HL-60 (cell line): ENCODE measurements around the gene FHAD1.

Experiments used
- DNase-seq, 2 experiments: peaks; one replicate each; pipeline ENCODE4 v3.0.0-alpha.2; 2010 to 2020; ENCODE audit warnings: low read depth in 1 of 2, low spot score in 1 of 2
- H3K27ac ChIP-seq: fragments of 250-450 bp; sonication (Bioruptor Pico); replicated peaks from 2 replicates; pipeline ENCODE4 v1.5.1; 2020; ENCODE audit warnings: mild to moderate bottlenecking, moderate library complexity
- H3K27me3 ChIP-seq: fragments of 250-450 bp; sonication (Bioruptor Pico); 2 replicates; pipeline ENCODE4 v1.5.1; 2021; ENCODE audit warnings: mild to moderate bottlenecking, moderate library complexity; ENCODE audit not compliant: insufficient read depth, poor library complexity, severe bottlenecking
- H3K4me3 ChIP-seq: replicated peaks from 2 replicates; pipeline ENCODE4 v1.5.1; 2011; ENCODE audit warnings: mild to moderate bottlenecking, control low read depth, low read length; ENCODE audit not compliant: insufficient read depth
- GABPA ChIP-seq: IDR thresholded peaks from 2 replicates; pipeline ENCODE4 v1.6.1; 2012; ENCODE audit warnings: low read depth
- POLR2AphosphoS5 ChIP-seq: IDR thresholded peaks from 2 replicates; pipeline ENCODE4 v1.6.1; 2012; ENCODE audit warnings: low read depth
- SPI1 ChIP-seq: IDR thresholded peaks from 2 replicates; pipeline ENCODE4 v1.6.1; 2012; ENCODE audit warnings: low read depth, mild to moderate bottlenecking, borderline replicate concordance
- TF ChIP-seq, protein P1 (sequence below): IDR thresholded peaks from 2 replicates; pipeline ENCODE4 v1.6.1; 2012; ENCODE audit warnings: low read depth; ENCODE audit not compliant: insufficient replicate concordance
- TF ChIP-seq, protein P2 (sequence below): IDR thresholded peaks from one replicate; pipeline ENCODE4 v1.5.1; 2011; ENCODE audit warnings: low read length, control low read depth, inconsistent platforms; ENCODE audit not compliant: insufficient read depth

The FHAD1 gene

DNA sequence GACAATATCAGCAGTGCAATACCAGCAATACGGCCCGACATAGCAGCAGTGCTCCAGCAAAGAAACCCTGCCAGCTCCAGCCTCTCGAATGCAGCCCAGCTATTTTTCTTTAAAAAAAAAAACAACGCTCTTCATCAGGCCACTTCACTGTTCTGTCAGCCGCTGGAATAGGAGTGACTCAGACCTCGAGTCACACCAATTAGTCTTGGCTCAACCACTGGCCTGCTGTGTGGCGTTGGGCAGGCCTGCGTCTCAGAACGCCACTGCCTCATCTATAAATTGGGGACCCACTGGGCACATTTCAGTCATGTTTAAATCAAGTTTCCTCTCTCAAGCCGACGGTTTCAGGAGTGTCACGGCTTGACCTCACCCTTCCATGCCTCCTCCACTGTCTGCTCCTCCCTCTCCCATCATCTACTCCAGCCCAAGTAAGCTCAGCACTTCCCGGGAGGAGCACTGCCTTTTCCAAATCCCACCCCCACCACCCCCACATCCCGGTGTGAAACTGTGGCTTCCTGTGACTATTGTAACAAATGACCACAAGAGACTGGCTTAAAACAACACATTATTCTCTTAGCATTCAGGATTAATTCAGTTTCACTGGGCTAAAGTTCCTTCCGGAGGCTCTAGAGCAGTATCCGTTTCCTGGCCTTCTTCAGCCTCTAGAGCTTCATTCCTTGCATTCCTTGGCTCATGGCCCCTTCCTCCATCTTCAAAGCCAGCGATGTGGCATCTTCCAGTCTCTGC lies 90.8 kb downstream of the FHAD1 start:
- TF ChIP-seq, protein P1, sequence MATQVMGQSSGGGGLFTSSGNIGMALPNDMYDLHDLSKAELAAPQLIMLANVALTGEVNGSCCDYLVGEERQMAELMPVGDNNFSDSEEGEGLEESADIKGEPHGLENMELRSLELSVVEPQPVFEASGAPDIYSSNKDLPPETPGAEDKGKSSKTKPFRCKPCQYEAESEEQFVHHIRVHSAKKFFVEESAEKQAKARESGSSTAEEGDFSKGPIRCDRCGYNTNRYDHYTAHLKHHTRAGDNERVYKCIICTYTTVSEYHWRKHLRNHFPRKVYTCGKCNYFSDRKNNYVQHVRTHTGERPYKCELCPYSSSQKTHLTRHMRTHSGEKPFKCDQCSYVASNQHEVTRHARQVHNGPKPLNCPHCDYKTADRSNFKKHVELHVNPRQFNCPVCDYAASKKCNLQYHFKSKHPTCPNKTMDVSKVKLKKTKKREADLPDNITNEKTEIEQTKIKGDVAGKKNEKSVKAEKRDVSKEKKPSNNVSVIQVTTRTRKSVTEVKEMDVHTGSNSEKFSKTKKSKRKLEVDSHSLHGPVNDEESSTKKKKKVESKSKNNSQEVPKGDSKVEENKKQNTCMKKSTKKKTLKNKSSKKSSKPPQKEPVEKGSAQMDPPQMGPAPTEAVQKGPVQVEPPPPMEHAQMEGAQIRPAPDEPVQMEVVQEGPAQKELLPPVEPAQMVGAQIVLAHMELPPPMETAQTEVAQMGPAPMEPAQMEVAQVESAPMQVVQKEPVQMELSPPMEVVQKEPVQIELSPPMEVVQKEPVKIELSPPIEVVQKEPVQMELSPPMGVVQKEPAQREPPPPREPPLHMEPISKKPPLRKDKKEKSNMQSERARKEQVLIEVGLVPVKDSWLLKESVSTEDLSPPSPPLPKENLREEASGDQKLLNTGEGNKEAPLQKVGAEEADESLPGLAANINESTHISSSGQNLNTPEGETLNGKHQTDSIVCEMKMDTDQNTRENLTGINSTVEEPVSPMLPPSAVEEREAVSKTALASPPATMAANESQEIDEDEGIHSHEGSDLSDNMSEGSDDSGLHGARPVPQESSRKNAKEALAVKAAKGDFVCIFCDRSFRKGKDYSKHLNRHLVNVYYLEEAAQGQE: no peak
- TF ChIP-seq POLR2AphosphoS5 (no peak), GABPA (no peak), SPI1 (no peak)
- TF ChIP-seq, protein P2, sequence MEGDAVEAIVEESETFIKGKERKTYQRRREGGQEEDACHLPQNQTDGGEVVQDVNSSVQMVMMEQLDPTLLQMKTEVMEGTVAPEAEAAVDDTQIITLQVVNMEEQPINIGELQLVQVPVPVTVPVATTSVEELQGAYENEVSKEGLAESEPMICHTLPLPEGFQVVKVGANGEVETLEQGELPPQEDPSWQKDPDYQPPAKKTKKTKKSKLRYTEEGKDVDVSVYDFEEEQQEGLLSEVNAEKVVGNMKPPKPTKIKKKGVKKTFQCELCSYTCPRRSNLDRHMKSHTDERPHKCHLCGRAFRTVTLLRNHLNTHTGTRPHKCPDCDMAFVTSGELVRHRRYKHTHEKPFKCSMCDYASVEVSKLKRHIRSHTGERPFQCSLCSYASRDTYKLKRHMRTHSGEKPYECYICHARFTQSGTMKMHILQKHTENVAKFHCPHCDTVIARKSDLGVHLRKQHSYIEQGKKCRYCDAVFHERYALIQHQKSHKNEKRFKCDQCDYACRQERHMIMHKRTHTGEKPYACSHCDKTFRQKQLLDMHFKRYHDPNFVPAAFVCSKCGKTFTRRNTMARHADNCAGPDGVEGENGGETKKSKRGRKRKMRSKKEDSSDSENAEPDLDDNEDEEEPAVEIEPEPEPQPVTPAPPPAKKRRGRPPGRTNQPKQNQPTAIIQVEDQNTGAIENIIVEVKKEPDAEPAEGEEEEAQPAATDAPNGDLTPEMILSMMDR: no peak
- H3K27me3 ChIP-seq: no peaks in the 10 kb centered on the region
- no peak overlapping the region for H3K27ac ChIP-seq
- no peak for DNase-seq
- no peak overlapping the region for H3K4me3 ChIP-seq

DNA sequence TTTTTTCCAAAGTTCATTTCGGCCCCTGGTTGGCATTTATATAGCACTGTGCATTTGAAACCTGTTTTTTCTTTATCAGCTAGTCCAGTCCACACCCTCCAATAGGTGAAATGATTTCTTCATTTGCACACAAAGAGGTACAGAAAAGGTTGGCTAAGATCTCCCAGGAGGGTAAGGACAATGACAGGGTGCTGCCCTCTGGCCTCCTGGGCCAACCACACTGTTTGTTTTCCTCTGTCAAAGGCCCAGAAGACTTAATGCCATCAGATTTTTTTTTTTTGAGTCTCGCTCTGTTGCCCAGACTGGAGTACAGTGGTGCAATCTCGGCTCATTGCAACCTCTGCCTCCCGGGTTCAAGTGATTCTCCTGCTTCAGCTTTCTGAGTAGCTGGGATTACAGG lies 92.5 kb downstream of the FHAD1 start:
- no peak for TF ChIP-seq GABPA

DNA sequence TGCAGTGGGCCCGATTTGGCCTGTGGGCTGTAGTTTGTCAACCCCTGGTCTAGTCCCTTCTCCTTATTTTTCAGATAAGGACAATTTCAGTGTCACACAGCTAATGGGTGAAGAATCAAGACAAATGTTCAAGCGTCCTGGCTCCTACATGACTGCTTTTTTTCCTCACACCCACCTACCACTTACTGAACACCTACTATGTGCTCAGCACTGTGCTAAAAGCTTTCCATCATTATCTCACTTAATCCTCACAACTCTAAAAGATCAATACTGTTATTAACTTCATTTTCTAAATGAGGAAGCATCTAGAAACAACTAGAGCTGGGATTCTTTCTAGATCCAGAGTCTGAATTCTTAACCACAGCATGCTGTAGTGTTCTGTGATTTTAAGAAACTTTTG lies 94.2 kb downstream of the FHAD1 start:
- Histone ChIP-seq H3K27ac (no peak overlapping the region), H3K4me3 (no peak overlapping the region), H3K27me3 (peaks cover 9% of the 10 kb centered on the region)
- TF ChIP-seq, protein P2: no peak
- TF ChIP-seq GABPA (no peak), POLR2AphosphoS5 (no peak), SPI1 (no peak)
- TF ChIP-seq, protein P1: no peak
- DNase-seq: no peak

More for the DNA sequence above, 92.5 kb downstream of the FHAD1 start:
- no peak for DNase-seq
- no peak overlapping the region for H3K4me3 ChIP-seq
- no peak overlapping the region for H3K27ac ChIP-seq
- H3K27me3 ChIP-seq: peaks cover 9% of the 10 kb centered on the region

DNA sequence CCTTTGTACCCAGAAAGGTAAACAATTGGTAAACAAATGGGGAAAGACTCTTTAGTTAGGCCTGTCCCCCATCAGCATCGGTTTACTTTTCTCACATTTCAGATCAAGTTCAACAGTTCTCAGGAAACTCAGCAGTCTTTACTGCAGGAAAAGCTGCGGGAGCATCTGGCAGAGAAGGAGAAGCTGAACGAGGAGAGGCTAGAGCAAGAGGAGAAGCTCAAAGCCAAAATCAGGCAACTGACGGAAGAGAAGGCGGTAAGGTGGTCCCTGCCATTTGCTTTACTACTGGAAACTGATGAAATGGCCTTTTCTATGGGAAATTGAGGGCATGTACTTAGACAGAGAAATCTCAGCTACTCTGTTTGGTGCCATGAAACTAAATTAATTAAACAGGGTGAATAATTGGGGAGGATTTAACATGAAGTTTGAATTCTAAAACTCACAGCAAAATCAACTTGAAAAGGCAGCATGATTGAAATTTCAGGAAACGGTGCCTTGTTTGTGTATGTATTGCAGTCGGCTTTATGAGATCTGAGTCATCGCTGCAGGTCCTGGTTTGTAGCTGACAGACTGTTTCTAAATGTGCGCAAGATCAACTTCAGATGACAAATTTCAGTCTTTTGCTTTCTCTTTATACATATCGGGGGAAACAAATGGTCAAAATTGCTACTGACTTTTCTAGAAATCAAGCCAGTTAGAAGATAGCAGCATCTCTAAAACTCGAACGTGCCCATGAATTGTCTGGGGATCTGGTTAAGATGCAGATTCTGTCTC lies 94.8 kb downstream of the FHAD1 start:
- TF ChIP-seq, protein P1: no peak
- TF ChIP-seq, protein P2: no peak
- TF ChIP-seq SPI1 (no peak), POLR2AphosphoS5 (no peak)
- Histone ChIP-seq H3K4me3 (no peak overlapping the region), H3K27ac (no peak overlapping the region), H3K27me3 (peaks cover 9% of the 10 kb centered on the region)
- DNase-seq: no peak
